ENCODE measurements around the gene ARHGEF16.

Gene ARHGEF16

GRCh38 chr1:3522564-3523265, 68.2 kb downstream of the ARHGEF16 start:
- no peak for DNase-seq

- DNase-seq = no peak
Observed at GRCh38 chr1:3523980-3524379, 69.5 kb downstream of the ARHGEF16 start.

DNA sequence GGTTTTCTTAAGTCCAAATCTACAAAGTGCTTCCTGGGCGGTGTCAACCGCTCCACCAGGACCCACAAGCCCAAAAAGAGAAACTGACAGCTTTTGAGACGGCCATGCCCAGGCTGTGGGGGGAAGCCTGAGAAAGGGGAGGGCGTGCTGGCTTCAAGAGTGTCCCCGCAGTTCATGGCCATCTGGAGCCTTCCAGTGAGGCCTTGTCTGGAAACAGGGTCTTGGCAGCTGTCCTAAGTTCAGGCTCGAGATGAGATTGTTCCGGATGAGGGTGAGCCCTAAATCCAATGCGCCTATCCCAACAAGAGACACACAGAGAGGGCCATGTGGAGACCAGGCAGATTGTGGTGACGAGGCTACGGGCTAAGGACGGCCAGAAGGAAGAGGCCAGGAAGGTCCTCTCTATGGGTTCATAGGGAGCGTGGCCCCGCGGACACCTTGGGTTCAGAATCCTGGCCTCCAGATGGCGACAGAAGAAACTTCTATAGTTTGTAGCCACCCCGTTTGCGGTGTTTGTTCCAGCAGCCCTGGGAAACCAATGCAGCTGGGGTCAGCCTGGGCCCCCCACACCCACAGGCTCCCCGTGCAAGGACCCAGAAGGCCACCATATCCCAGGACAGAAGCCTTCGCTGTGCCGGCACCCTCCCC, 70.2 kb downstream of the ARHGEF16 start:
- DNase-seq = no peak

- DNase-seq = no peak
Observed at GRCh38 chr1:3525551-3526482, 71.4 kb downstream of the ARHGEF16 start.

DNA sequence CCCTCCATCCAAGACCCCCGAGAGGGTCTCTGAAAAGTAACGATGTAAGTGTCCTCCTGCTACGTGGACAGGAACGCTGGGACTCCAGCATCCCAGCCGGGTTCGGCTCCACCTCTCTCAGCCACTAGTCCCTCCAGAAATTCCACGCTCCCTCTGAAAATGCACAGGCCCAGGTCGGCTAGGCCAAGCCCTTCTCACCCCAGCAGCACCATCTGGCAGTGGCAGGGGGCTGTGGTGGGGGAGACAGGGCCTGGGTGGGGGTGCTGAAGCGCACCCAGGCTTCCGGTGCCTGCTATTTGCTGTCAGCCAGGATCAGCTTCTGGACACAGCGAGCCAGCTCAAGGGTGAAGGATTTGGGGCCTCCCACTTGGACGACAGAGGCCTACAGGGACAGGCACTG, 73.3 kb downstream of the ARHGEF16 start:
- no peak for DNase-seq

DNA sequence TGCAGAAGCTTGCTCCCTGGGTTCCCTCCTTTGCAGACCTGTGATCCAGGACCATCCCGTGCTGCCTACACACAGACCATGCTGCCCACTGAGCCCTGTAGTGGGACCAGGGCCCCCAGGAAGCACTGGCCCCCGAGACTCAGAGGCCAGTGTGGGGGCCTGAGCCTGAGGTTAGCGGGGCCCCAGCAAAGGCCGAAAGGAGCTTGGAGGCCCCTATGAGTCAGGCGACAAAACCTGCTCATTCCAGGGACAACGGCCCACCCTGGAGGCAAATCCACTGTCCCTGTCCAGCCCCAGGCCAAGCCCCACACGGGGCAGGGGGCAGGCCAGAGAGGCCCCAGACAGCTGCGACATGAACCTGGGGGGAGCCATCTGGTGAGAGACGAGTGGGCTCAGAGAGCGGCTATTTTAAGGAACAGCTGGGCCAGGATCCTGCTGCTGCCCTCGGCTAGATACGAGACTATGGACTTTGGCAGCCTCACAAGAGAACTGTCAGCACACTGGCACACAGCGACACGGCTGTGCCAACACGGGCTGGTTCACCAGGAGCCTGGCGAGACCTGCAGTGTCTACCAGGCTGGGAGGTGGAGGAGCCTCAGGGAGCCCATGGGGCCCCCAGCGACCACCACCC, 74.7 kb downstream of the ARHGEF16 start:
- no peak for DNase-seq

DNA sequence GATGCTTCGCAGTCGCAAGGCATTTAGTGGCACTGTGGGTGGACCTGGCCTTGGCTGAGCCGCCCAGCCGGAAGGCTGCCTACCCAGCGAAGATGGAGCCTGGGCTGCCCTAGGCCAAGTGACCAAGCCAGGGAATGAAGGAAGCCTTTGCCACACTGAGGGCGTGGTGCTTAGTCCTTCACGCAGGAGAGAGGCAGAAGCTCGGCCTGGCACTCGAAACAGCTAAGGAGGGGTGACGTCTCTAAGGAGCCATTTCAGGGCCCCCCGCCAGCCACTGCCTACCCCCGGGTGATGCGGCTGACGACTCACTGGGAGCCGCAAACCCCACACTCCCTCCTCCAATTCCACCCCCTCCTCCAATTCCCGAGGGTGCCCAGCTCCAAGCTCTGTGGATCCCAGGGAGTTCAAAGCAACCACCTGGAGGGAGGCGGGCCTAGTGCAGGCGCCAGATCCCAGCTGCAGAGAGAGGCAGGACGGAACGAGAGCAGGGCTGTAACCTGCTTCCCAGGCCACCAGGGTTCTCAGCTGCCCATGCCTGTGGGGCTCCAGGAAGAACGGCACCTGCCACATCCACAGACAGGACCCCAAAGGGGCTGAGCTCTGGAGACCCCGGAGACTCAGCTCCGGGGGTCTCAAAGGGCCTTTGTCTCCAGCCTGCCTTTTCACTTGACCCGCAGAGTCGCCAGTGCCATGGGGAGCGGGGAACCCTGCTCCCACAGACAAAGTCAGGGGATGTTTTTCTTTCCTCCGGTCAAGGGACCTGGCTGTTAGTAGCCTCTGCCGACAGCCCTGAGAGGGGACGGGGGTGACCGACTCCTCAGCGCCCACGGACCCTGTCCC, 75.8 kb downstream of the ARHGEF16 start:
- no peak for DNase-seq

Data from SHP77 treated with DMSO at 0.1 percent for 48 hours (cell line).